ENCODE measurements around the gene KDM6A.
"Not testable (repeated sequence)": the region's sequence is repeated elsewhere in the genome, so short reads cannot be mapped to it uniquely, and the experiment has no call there.

Gene KDM6A

GRCh38 chrX:44931441-44931973 is 58.5 kb downstream of the KDM6A start:
- no peak for DNase-seq

- DNase-seq: no peak
Observed at GRCh38 chrX:44935172-44935571, 62.2 kb downstream of the KDM6A start.

GRCh38 chrX:44935640-44936039 is 62.7 kb downstream of the KDM6A start:
- no peak for DNase-seq

- no peak for DNase-seq
Observed at GRCh38 chrX:44937606-44938005, 64.6 kb downstream of the KDM6A start.

- DNase-seq: no peak
Observed at GRCh38 chrX:44938111-44938510, 65.1 kb downstream of the KDM6A start.

- DNase-seq: not testable (repeated sequence)
Observed at GRCh38 chrX:44940541-44940940, 67.6 kb downstream of the KDM6A start.

GRCh38 chrX:44943007-44943406 is 70.0 kb downstream of the KDM6A start:
- no peak for DNase-seq

- DNase-seq: no peak
Observed at GRCh38 chrX:44944894-44945293, 71.9 kb downstream of the KDM6A start.

GRCh38 chrX:44945736-44946135 is 72.7 kb downstream of the KDM6A start:
- no peak for DNase-seq

- DNase-seq: no peak
Observed at GRCh38 chrX:44946771-44947170, 73.8 kb downstream of the KDM6A start.

- no peak for DNase-seq
Observed at GRCh38 chrX:44947995-44948394, 75.0 kb downstream of the KDM6A start.

- DNase-seq: no peak
Observed at GRCh38 chrX:44948406-44948805, 75.4 kb downstream of the KDM6A start.

GRCh38 chrX:44949125-44949524 is 76.1 kb downstream of the KDM6A start:
- DNase-seq: no peak

- DNase-seq: not testable (repeated sequence)
Observed at GRCh38 chrX:44950471-44951366, 77.7 kb downstream of the KDM6A start.

- DNase-seq: no peak
Observed at GRCh38 chrX:44951572-44952067, 78.6 kb downstream of the KDM6A start.

GRCh38 chrX:44952329-44953027 is 79.5 kb downstream of the KDM6A start:
- DNase-seq: no peak

- DNase-seq: no peak
Observed at GRCh38 chrX:44953734-44954502, 80.9 kb downstream of the KDM6A start.

- DNase-seq: peak; percentile 55
Observed at GRCh38 chrX:44954562-44954961, 81.6 kb downstream of the KDM6A start.

- no peak for DNase-seq
Observed at GRCh38 chrX:44957848-44958247, 84.9 kb downstream of the KDM6A start.

- no peak for DNase-seq
Observed at GRCh38 chrX:44958480-44958879, 85.5 kb downstream of the KDM6A start.

GRCh38 chrX:44961817-44962607 is 89.0 kb downstream of the KDM6A start:
- DNase-seq: no peak

GRCh38 chrX:44962944-44963343 is 90.0 kb downstream of the KDM6A start:
- DNase-seq: no peak
